Mesenchymal stem cell (in vitro differentiated cells and primary cell): ENCODE results near the gene AK4.
"Not testable (repeated sequence)": the region's sequence is repeated elsewhere in the genome, so short reads cannot be mapped to it uniquely, and the experiment has no call there.

Experiments used
- DNase-seq: peaks from one replicate; pipeline ENCODE4 v3.0.0-alpha.2; 2013
- H2AFZ ChIP-seq: one replicate; pipeline ENCODE4 v1.6.1; 2013; ENCODE audit warnings: low read depth, mild to moderate bottlenecking, control low read depth, inconsistent platforms, low read length, moderate library complexity
- H2AK5ac ChIP-seq: 2 replicates; pipeline ENCODE4 v1.6.1; 2013; ENCODE audit warnings: low read length, moderate library complexity, mild to moderate bottlenecking, inconsistent platforms; ENCODE audit not compliant: severe bottlenecking
- H2BK120ac ChIP-seq: one replicate; pipeline ENCODE4 v1.6.1; 2013; ENCODE audit warnings: low read depth, mild to moderate bottlenecking, inconsistent platforms, low read length, moderate library complexity
- H2BK12ac ChIP-seq, 2 experiments: one replicate each; pipeline ENCODE4 v1.6.1; 2013; ENCODE audit warnings: inconsistent platforms in 2 of 2, low read length in 2 of 2, mild to moderate bottlenecking in 2 of 2, moderate library complexity in 2 of 2, control low read depth in 1 of 2
- H2BK15ac ChIP-seq: one replicate; pipeline ENCODE4 v1.6.1; 2013; ENCODE audit warnings: mild to moderate bottlenecking, low read depth, inconsistent platforms; ENCODE audit not compliant: poor library complexity, severe bottlenecking
- H2BK5ac ChIP-seq: 2 replicates; pipeline ENCODE4 v1.6.1; 2013; ENCODE audit warnings: low read depth, mild to moderate bottlenecking, low read length, control low read depth, inconsistent platforms; ENCODE audit not compliant: poor library complexity, severe bottlenecking
- H3K14ac ChIP-seq, 2 experiments: one replicate each; pipeline ENCODE4 v1.6.1; 2013; ENCODE audit warnings: inconsistent platforms in 2 of 2, low read length in 2 of 2, control low read depth in 1 of 2, mild to moderate bottlenecking in 1 of 2, moderate library complexity in 1 of 2
- H3K18ac ChIP-seq, 2 experiments: one replicate each; pipeline ENCODE4 v1.6.1; 2013; ENCODE audit warnings: inconsistent platforms in 2 of 2, low read length in 2 of 2, control low read depth in 1 of 2, low read depth in 1 of 2, mild to moderate bottlenecking in 1 of 2
- H3K23ac ChIP-seq, 2 experiments: one replicate each; pipeline ENCODE4 v1.6.1; 2013; ENCODE audit warnings: inconsistent platforms in 2 of 2, low read length in 2 of 2, mild to moderate bottlenecking in 2 of 2, moderate library complexity in 2 of 2, control low read depth in 1 of 2
- H3K27ac ChIP-seq: 2 replicates; pipeline ENCODE4 v1.5.1; 2013; ENCODE audit warnings: mild to moderate bottlenecking, moderate library complexity, low read length, control low read depth, inconsistent platforms; ENCODE audit not compliant: poor library complexity, severe bottlenecking
- H3K27me3 ChIP-seq, 2 experiments: 2 replicates each; pipeline versions ENCODE4 v1.6.1 to v1.7.0; 2013; ENCODE audit warnings: low read length in 2 of 2, mild to moderate bottlenecking in 2 of 2, moderate library complexity in 2 of 2, control low read depth in 1 of 2, inconsistent platforms in 1 of 2; ENCODE audit not compliant: control insufficient read depth in 1 of 2, insufficient read depth in 1 of 2
- H3K36me3 ChIP-seq, 2 experiments: 2 replicates each; pipeline versions ENCODE4 v1.6.1 to v1.7.0; 2013; ENCODE audit warnings: low read length in 2 of 2, control low read depth in 1 of 2, inconsistent platforms in 1 of 2, low read depth in 1 of 2, mild to moderate bottlenecking in 1 of 2; ENCODE audit not compliant: insufficient read depth in 2 of 2, control insufficient read depth in 1 of 2
- H3K4ac ChIP-seq, 2 experiments: one replicate each; pipeline ENCODE4 v1.6.1; 2013; ENCODE audit warnings: inconsistent platforms in 2 of 2, low read length in 2 of 2, mild to moderate bottlenecking in 2 of 2, moderate library complexity in 2 of 2, control low read depth in 1 of 2, low read depth in 1 of 2
- H3K4me1 ChIP-seq: 2 replicates; pipeline ENCODE4 v1.6.1; 2013; ENCODE audit warnings: low read depth, low read length, control low read depth; ENCODE audit not compliant: control insufficient read depth, insufficient read depth
- H3K4me2 ChIP-seq: 2 replicates; pipeline ENCODE4 v1.6.1; 2013; ENCODE audit warnings: low read length, mild to moderate bottlenecking, inconsistent platforms; ENCODE audit not compliant: poor library complexity, severe bottlenecking
- H3K4me3 ChIP-seq, 2 experiments: 2 replicates each; pipeline versions ENCODE4 v1.5.1 to v1.7.0; 2013; ENCODE audit warnings: low read length in 2 of 2, mild to moderate bottlenecking in 2 of 2, control low read depth in 1 of 2, low read depth in 1 of 2; ENCODE audit not compliant: insufficient read depth in 1 of 2
- H3K79me1 ChIP-seq: replicated peaks from 2 replicates; pipeline ENCODE4 v1.6.1; 2013; ENCODE audit warnings: mild to moderate bottlenecking, control low read depth, low read length, inconsistent platforms; ENCODE audit not compliant: poor library complexity, severe bottlenecking
- H3K9ac ChIP-seq: 2 replicates; pipeline ENCODE4 v1.7.0; 2013; ENCODE audit warnings: mild to moderate bottlenecking, low read length, moderate library complexity
- H3K9me3 ChIP-seq: 2 replicates; pipeline ENCODE4 v1.7.0; 2013; ENCODE audit warnings: mild to moderate bottlenecking, low read length; ENCODE audit not compliant: control insufficient read depth
- H4K8ac ChIP-seq: one replicate; pipeline ENCODE4 v1.6.1; 2013; ENCODE audit warnings: inconsistent platforms, mild to moderate bottlenecking, low read length, moderate library complexity
- H4K91ac ChIP-seq: one replicate; pipeline ENCODE4 v1.6.1; 2013; ENCODE audit warnings: mild to moderate bottlenecking, low read length, inconsistent platforms
- WGBS: methylation state at CpG from one replicate; pipeline ENCODE4 v1.1.7; 2013; ENCODE audit warnings: mixed read lengths; 5-methylcytosine and 5-hydroxymethylcytosine counted together

Gene AK4

GRCh38 chr1:65232461-65232990, 84.5 kb downstream of the AK4 start:
- no peak overlapping the region for H3K18ac ChIP-seq
- 83% methylated on average over 3 of the region's 4 CpGs for WGBS

GRCh38 chr1:65233782-65234181, 85.8 kb downstream of the AK4 start:
- Histone ChIP-seq H2BK12ac (no peak overlapping the region), H3K4me1 (peaks cover 2% of the 10 kb centered on the region), H3K27ac (no peak overlapping the region), H3K23ac (no peak overlapping the region), H3K4me3 (no peak overlapping the region), H4K91ac (no peak overlapping the region), H2AK5ac (no peak overlapping the region), H2BK15ac (no peak overlapping the region), H2BK5ac (no peak overlapping the region), H3K4me2 (no peak overlapping the region), H3K9ac (no peak overlapping the region), H3K36me3 (peaks cover 0 to 11% of the 10 kb centered on the region in 2 experiments), H3K4ac (no peak overlapping the region), H3K27me3 (no peaks in the 10 kb centered on the region), H3K18ac (peak overlapping the region in 1 of 2 experiments; percentile 64), H2AFZ (no peak overlapping the region), H3K9me3 (peaks cover 6% of the 10 kb centered on the region), H3K79me1 (no peaks in the 10 kb centered on the region), H4K8ac (no peak overlapping the region), H2BK120ac (no peak overlapping the region), H3K14ac (no peak overlapping the region)
- WGBS, result 90% methylated on average over 2 of the region's 2 CpGs
- DNase-seq, result no peak

More at GRCh38 chr1:65232461-65232990, 84.5 kb downstream of the AK4 start:
- Histone ChIP-seq H3K4me2 (no peak overlapping the region), H2AK5ac (no peak overlapping the region), H3K23ac (no peak overlapping the region), H2BK5ac (no peak overlapping the region), H3K4me3 (no peak overlapping the region), H3K9ac (no peak overlapping the region), H3K79me1 (no peaks in the 10 kb centered on the region), H3K27me3 (no peaks in the 10 kb centered on the region), H3K9me3 (peaks cover 6% of the 10 kb centered on the region), H2BK15ac (no peak overlapping the region), H2AFZ (no peak overlapping the region), H2BK12ac (no peak overlapping the region), H4K91ac (no peak overlapping the region), H4K8ac (no peak overlapping the region), H2BK120ac (no peak overlapping the region), H3K4ac (no peak overlapping the region), H3K36me3 (peaks cover 0 to 13% of the 10 kb centered on the region in 2 experiments), H3K27ac (no peak overlapping the region), H3K14ac (no peak overlapping the region), H3K4me1 (peaks cover 2% of the 10 kb centered on the region)
- DNase-seq, result peak; percentile 76

- H4K8ac ChIP-seq, result no peak overlapping the region
- no peaks in the 10 kb centered on the region for H3K36me3 ChIP-seq
- WGBS, result 100% methylated on average over 1 of the region's 3 CpGs
- no peak overlapping the region for H2AFZ ChIP-seq
- H3K9me3 ChIP-seq, result peaks cover 6% of the 10 kb centered on the region
- no peak overlapping the region for H3K9ac ChIP-seq
- no peak overlapping the region for H3K4me3 ChIP-seq
- H3K18ac ChIP-seq, result no peak overlapping the region
- H3K23ac ChIP-seq, result no peak overlapping the region
- peak; percentile 67 for DNase-seq
- H4K91ac ChIP-seq, result no peak overlapping the region
- H2BK5ac ChIP-seq, result no peak overlapping the region
- H3K14ac ChIP-seq, result no peak overlapping the region
- H2BK15ac ChIP-seq, result no peak overlapping the region
- H3K79me1 ChIP-seq, result no peaks in the 10 kb centered on the region
- no peak overlapping the region for H3K4ac ChIP-seq
- no peak overlapping the region for H3K4me2 ChIP-seq
- no peaks in the 10 kb centered on the region for H3K4me1 ChIP-seq
- no peak overlapping the region for H2BK12ac ChIP-seq
- no peak overlapping the region for H2BK120ac ChIP-seq
- no peak overlapping the region for H3K27ac ChIP-seq
- no peak overlapping the region for H2AK5ac ChIP-seq
- H3K27me3 ChIP-seq, result no peaks in the 10 kb centered on the region
These were observed 88.1 kb downstream of the AK4 start for GRCh38 chr1:65235867-65236805.

GRCh38 chr1:65237088-65237487, 89.1 kb downstream of the AK4 start:
- not testable (repeated sequence) for H3K4me2 ChIP-seq, H3K9me3 ChIP-seq, H3K79me1 ChIP-seq, H3K18ac ChIP-seq, H2BK15ac ChIP-seq, H3K4me3 ChIP-seq, H3K27me3 ChIP-seq, H4K91ac ChIP-seq, H3K4ac ChIP-seq, H2BK5ac ChIP-seq, H2BK120ac ChIP-seq, H4K8ac ChIP-seq, H3K23ac ChIP-seq, DNase-seq, H2BK12ac ChIP-seq, H3K36me3 ChIP-seq, H3K14ac ChIP-seq, H3K4me1 ChIP-seq, H3K9ac ChIP-seq, H3K27ac ChIP-seq, H2AK5ac ChIP-seq, H2AFZ ChIP-seq
- 100% methylated on average over 1 of the region's 1 CpG for WGBS
